NK-92 (cell line): ENCODE measurements around the gene CTXN1.
A peak's percentile ranks its signal among the peaks of the same experiment; 100 is the strongest.
"Not testable (repeated sequence)": the region's sequence is repeated elsewhere in the genome, so short reads cannot be mapped to it uniquely, and the experiment has no call there.

Experiments used
- DNase-seq: peaks from one replicate; lab custom pipeline; 2025; ENCODE audit not compliant: unreplicated experiment; lab: John Stamatoyannopoulos, UW

Gene CTXN1

DNA sequence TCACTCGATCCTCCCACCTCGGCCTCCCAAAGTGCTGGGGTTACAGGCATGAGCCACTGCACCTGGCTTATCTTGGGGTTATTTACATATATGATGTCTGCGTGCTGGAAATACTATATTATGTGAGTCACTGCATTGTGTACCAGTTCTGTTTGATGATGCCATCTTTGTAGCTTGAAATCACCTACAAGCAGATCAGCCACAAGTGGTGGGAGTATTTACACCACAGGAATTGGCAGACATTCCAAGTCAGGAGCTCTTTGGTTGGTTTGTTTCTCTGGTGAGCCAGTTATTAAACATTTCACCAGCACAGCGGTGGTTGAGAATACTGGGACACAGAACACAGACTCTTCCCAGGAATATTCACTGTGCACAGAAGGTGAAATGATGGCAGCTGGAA, 22.0 kb upstream of the CTXN1 start:
- DNase-seq = no peak

DNA sequence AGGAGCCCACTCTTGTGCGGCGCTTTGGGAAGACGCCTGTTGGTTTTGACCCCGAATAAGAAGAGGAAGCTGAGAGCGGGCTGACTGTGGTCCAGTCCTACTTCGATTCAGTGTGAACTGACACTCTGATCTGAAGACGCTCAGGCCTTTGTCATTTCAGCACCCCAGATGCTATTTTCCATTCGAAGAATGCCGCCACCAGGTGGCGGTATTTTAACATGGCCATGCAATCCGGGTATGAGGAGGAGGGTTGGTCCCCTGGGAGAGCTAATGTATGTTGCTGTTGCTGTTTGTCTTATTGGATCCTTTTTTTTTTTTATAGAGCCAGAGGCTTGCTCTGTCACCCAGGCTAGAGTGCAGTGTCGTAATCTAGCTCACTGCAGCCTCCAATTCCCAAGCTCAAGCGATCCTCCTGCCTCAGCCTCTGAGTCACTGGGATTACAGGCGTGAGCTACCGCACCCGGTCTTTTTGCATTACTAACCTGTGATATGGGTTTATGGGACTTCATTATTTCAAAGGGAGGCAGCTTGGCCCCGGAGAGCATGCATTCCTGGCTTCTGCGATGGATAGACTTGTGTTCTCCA, 18.3 kb upstream of the CTXN1 start:
- DNase-seq = no peak

DNA sequence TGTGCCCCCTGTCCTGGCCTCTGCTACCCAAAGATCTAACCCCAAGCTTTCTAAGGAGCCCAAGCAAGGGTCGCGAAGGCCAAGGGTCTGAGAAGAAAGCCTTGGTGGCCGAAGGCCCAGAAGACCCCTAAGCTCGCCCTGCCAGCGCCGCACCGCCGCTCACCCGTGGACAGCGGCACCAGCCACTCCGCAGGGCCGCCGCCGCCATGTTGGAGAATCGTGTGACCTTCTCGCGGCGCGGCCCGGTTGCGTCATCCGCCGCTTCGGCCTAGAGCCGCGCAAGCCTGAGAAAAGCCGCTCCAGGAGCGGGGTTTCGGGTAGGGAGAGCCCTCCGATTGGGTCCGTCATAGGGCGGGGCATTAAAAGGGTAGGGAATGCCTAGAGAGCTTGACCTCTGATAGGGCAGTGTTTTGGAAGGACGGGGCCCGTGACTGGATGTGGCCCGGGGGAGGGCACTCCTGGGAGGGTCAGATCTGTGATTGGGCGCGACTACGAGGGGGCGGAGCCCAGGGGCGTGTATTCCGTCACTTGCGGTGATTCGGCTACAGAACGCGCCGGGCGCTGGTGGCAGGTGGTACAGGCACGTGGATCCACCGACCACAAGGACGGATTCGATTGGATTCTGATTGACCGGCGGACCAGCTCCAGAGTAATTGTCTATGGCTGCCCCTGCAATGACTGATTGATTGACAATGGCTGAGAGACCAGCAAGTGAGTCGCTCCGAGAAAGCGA, 17.7 kb upstream of the CTXN1 start, which contains the start of gene TIMM44:
TIMM44 (minus strand) TSS at position 223 of the 733 bp plus-strand sequence; CDS start at position 208, 15 bp downstream.
- peak; percentile 87 for DNase-seq

DNA sequence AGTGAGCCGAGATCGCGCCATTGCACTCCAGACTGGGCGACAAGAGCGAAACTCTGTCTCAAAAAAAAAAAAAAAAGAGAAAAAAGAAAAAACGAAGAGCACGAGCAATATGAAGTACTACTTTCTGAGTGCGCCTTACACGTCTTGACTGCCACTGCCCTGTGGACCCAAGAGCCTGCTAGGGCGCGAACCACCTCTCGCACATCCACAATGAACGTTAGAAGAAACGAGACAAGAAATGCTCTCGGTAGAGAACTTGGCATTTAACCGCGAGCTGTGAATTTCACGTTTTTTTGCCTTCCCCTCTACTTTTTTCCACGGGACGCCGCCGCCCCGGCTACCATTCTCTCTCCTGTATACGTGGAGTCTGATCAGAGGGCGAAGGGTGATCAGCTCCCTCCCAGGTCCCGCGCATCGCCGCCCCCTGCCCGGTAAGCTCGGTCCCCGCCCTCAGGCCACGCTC, 17.1 kb upstream of the CTXN1 start:
- DNase-seq = no peak

DNA sequence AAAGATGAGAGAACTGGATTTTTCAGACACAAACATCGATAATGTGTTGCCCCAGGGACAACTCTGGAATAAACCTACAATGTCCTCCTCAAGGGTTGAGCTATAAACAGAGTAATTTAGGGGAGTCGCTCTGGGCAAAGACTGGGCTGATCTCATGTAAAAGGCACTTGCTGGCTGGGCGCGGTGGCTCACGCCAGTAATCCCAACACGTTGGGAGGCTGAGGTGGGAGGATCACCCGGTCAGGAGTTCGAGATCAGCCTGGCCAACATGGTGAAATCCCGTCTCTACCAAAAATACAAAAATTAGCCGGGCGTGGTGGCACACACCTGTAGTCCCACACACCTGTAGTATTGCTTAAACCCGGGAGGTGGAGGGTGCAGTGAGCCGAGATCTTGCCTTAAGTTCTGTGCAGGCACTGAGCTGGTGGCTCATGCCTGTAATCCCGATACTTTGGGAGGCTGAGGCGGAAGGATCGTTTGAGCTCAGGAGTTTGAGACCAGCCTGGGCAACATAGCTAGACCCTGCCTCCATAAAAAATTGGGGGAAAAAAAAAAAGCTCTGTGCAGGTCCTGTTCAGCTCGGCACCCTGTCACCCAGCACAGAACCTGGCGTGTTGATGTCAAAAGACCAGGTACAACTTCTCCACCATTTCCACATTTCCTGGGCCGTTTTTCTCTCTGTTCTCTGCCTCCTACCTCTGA, 16.1 kb upstream of the CTXN1 start:
- DNase-seq = no peak

DNA sequence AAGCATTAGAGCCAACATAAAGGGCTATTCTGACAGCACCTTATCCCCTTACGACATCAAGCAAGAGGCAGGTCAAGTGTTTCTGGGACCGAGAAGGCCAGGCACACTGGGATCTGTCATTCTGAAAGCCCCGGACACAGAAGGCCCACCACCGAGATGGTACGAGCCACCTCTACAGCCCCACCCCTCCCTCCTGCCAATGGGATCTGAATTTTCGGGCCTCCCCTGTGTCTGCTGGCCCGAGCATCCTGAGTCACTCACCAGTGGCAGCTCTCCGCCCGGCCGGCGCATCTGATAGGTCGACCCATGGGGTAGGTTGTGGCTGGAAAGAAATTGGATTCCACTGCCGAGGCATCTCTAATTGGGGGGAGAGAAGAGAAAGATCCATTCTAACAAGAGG, 14.9 kb upstream of the CTXN1 start:
- DNase-seq = no peak

DNA sequence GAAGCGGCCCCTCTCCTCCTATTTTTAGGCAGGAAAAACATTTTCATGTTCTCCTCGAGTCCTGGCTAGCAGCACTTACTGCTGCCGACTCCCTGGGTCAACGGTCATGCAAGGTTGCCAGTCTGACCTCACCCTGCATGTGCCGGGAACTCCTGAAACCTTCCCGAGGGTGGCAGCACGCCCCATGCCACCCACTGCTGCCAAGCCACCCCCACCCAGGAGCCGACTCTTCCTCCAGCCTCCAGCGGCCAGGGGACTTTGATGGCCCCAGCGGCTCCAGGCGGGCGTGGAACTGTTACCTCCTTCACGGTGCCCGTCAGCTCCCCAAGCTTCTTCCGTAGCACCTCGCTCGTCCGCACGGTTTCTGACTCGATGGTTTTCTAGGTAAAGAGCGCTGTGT, 8.8 kb upstream of the CTXN1 start:
- DNase-seq = no peak

DNA sequence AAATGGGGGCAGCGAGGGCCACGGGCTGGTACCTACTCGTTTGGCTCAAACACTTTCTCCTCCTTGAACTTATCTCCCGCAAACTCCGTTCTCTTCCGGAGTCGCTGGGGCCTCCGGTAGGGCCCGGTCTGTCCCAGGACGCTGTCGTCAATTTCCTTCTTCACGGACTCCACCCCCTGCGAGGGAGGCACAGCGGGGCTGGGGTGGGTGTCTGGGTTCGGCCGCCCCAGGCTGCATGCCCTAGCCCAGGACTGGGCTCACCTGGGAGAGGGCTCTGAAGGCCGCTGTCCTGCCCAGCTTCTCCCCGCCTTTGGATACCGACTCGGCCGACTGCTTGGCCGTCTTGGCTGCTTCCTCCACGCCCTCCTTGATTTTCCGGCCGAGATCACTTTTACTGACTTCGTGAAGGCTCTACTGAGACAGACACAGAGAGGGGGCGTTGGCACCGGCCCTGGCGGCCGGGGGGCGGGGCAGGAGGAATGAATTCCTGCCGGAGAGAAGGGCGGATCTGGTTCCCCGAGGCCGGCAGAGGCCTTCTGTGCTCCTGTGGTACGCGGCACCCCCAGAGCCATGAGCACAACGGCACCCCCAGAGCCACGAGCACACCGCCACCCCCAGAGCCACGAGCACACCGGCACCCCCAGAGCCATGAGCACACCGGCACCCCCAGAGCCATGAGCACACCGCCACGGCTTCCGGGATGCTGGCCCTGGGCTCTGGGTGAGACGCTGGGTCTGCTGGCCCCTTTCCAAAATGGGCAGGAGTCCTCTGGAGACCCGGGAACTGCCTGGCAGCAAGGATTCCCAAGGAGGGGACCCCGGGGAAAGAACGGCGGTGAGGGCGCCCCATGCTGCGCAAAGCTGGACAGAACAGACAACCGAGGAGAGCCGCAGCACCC, 8.1 kb upstream of the CTXN1 start:
- DNase-seq = no peak

DNA sequence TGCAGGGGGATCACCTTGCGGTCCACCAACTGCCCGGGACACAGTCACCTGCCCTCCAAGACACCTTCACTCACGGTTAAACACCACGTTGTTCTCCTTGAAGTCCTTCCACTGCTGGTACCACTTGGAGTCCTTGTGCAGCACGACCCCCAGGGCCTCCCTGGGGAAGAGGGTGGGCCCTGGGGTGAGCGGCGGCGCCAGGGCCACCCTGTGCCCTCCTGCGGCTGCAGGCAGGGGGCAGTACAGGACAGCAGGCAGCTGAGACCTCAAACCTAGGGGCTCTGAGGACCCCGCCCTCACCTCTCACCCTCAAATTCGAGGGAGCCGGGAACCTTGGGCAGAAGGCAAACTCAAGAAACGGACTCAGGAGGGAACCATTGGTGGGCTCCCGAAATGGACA, 7.5 kb upstream of the CTXN1 start:
- no peak for DNase-seq

DNA sequence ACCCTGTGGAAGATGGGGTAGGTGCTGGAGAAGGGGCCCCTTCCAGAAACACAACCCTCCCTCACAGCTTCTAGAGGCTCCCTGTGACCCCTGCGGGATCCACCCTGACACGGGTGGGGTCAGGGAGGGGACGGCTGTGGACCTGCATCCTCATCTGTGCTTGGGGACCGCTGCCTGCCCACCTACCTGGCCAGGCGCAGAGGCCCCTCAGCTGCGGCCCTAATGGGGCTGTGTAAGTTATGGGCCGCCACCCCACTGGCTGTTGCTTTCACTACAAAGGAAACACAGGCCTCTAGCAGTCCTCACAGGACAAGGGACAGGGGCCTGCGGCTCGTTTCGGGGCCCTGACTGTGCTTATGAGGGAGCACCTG, 7.0 kb upstream of the CTXN1 start:
- DNase-seq = no peak

DNA sequence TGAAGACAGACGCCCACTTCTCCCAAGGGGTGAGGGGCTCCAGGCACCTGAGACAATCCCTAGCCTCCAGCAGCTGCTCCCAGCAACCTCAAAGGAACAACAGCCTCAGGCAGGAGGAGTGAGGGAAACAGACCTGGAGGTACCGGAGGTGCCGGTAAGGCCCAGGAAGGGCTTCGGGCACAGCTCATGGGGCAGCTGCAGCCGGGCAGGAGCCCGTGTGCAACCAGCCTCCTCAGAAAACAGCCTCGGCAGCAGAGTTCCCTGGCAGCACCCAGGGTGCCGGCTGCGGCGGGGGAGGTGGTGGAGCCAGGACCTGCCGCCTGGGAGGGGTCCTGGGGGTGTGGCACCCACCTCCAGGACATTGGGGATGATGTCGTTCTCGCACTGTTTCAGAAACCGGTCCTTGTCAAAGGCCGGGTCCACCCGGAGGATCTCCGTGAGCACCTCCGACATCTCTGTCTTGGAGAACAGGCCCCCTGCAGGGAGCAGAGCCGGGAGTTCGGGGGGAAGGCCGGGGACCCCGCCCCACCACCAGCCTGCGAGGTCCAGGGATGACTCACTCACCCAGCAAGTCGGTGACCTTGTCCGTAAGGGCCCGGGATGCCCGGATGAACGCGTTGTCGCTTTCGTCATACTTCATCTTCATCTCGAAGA, 6.5 kb upstream of the CTXN1 start:
- DNase-seq = no peak

DNA sequence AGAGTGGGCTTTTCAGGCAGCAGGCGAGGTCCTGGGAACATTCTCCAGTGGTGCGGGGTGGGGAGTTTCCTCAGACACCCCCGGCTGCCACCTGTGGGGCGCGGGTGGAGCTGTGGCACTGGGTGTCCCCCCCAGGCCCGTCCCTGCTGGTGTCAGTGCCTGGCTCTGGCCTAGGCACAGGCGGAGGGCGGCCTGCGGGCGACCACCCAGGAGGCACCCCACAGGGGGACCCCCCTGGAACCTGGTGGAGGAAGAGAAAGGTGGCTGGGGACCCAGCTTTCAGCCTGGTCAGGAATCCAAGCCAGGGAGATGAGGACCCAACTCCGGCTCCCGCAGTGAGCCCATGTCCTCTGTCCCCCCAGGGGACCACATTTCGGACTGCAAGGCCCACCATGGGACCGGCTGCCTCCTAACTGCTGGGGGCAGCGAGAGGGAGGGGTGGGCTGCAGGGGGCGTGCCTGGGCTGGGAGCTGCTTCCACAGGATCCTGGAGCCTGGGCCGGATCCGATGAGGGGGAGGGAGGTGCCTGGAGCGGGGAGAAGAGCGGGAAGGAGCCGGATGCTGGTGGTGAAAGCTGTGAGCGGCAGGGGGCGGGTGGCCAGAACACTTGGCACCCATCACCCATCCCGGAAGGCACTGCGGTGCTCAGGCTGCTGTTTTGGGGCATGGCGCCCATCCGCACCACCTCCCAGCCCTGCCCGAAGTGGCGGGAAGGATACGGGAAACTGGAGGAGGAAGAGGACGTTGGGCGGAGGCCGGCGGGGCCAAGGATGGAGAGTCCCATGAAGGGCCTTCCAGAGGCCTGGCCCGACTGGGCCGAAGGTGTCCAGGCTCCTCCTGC, 5.5 kb upstream of the CTXN1 start:
- no peak for DNase-seq

DNA sequence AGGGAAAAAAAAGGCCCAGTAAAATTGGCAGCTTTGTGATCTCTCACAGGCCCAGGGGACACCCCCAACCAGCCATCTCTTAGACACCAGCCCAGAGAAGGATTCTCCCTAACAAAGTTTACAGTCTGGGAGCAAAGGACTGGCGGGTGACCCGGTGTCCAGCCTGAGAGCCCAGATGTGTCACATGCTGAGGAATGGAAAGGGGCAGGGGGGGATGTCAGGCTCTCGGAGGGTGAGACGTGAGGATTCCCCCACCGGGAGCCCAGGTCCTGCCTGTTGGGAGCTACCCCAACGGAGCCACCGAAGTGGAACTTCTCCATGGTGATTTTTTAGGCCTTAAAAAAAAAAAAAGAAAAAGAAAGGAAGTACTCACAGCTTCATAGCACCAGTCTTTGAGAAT, 4.8 kb upstream of the CTXN1 start:
- DNase-seq = no peak

DNA sequence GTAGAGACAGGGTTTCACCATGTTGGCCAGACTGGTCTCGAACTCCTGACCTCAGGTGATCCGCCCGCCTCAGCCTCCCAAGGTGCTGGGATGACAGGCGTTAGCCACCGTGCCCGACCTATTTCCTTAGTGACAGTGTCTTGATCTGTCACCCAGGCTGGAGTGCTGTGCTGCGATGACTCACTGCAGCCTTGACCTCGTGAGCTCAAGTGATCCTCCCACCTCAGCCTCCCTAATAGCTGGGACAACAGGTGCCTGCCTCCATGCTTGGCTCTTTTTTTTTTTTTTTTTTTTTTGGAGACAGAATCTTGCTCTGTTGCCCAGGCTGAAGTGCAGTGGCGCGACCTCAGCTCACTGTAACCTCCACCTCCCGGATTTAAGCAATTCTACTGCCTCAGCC, 4.1 kb upstream of the CTXN1 start:
- not testable (repeated sequence) for DNase-seq

DNA sequence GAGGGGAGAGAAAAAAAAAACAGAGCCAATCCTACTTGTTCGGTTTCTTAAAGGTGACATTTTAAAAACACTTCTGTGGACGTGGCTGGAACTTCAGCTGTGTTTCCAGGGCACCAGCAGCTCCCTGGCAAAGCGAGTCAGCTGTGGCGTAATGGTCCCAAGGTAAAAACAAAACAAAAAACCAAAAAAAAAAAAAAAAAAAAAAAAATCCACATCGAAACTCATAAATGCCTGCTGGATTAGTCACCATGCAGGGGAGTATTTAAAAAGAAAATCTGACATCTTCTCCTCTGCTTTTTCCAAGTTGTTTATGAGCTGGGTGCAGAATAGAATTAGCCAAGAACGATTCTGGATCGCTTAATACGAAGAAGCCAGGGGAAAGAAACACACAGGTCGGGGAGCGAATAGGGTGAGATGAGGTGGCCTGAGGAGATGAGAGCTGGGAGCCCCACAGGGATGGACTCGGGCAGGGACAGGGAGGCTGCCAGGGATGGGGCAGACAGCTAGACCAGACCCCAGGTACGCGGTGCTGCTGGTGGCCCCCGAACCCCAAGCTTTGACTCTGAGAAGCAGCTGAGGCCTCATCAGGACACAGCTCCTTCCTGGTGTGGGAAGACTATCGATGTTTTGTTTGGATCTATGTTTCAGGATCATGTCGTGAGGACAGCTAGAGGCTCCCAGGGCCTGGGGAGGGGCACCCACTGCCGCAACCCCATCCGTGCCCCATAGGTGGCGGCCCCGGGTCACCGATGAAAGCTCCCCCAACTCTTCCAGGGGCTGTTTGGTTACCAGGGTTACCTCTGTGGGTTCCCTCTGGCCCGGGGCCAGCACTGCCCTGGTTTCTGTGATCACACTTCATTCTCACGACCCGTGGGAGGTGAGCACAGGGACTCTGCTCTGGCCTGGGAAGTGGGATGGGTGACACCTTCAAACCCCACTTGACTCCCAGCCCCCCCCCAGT, 3.1 kb upstream of the CTXN1 start:
- no peak for DNase-seq

DNA sequence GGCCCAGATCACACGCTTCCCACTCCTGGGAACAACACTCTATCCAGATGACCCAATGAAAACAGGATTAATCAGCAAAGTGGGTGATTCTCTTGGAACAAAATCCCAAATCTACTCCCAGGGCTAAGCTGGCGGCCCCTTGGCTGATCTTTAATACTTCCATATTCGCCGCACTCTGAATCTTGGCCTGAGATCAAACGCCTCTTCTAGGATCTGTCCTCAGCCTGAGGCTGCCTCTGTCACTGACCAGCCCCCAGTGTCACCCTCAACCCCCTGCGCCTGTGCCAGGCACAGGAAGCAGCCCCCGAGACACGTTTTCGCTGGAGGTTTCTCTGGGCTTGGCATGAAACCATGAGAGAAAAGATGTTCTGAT, 2.4 kb upstream of the CTXN1 start:
- no peak for DNase-seq

DNA sequence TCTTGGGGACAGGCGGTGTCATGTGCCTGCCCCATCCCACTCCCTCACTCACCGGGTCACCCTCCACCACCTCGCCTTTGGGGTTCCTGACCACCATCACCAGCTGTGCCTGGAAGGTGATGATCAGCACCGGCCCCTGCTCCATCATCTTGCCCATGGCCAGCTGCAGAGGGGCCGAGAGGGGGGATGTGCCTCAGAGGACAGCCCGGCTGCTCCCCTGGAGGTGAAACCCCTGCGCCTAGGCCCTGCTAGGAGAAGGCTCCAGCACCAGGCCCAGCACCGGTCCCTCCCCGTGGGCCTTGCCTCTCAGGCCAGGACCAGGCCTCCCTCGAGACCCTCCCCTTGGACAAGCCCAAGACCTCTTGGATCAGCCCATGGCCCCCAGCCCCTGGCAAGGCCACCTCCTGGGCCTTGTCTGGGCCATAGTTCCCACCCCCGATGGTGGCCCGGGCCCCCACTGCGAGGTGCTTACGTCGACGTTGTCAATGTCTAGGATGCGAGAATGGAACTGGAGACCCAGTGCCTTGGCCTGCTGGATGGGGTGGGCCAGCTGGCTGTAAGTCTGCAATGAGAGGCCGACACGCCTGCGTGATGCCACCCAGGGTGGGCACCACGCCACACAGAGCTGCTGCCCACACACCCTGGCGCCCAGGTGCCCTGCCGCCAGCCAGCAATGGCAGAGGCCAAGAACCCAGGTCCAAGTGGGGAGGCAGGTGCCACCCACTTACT, 1.8 kb upstream of the CTXN1 start:
- no peak for DNase-seq
